HFFc6 (cell line): ENCODE results near the gene PRR20G. TPM values are rescaled to one million over a fixed set of nuclear protein-coding genes. Genes with fewer than 3 reads are reported as not detected.

Experiments used
- DNase-seq: peaks from one replicate; pipeline ENCODE4 v3.0.0-alpha.2; 2018
- H3K27ac Mint-ChIP-seq: 2 replicates; pipeline ENCODE4 v1.8.0; 2020; ENCODE audit warnings: mild to moderate bottlenecking, mixed read lengths
- H3K27me3 Mint-ChIP-seq: 2 replicates; pipeline ENCODE4 v1.8.0; 2021; ENCODE audit warnings: mild to moderate bottlenecking, moderate library complexity, mixed read lengths; ENCODE audit not compliant: insufficient read depth
- H3K36me3 Mint-ChIP-seq: 2 replicates; pipeline ENCODE4 v1.8.0; 2021; ENCODE audit warnings: low read depth, mixed read lengths
- H3K4me1 Mint-ChIP-seq: 2 replicates; pipeline ENCODE4 v1.8.0; 2020; ENCODE audit warnings: low read depth, mixed read lengths
- H3K4me3 Mint-ChIP-seq: 2 replicates; pipeline ENCODE4 v1.8.0; 2020; ENCODE audit warnings: mild to moderate bottlenecking, moderate library complexity, mixed read lengths
- H3K9me3 Mint-ChIP-seq: 2 replicates; pipeline ENCODE4 v1.8.0; 2020; ENCODE audit warnings: mild to moderate bottlenecking, mixed read lengths
- total RNA-seq, 6 experiments: library from RNA; stranded (reverse); fragmentation: NEBNext Ultra II Directional; extraction: Animal tissue kit (Norgen Biotek cat#: 25700); gene quantifications; 2 replicates in 1 of 6; 3 replicates in 5 of 6; pipeline ENCODE4 v1.2.3, GENCODE V29; 2021
- TF ChIP-seq, protein P1 (sequence below): fragments of 200-600 bp; sonication (generic); IDR thresholded peaks from 2 replicates; pipeline ENCODE4 v1.5.0; 2021; ENCODE audit warnings: antibody characterized with exemption, mild to moderate bottlenecking

PRR20G gene
- total RNA-seq, 6 experiments from 2014 or later = not detected

GRCh38 chr3:127259882-127260281, 28.0 kb downstream of the PRR20G start:
- Mint-ChIP-seq H3K4me3 (no peak overlapping the region), H3K27ac (no peak overlapping the region), H3K9me3 (no peaks in the 10 kb centered on the region), H3K27me3 (peaks cover 49% of the 10 kb centered on the region), H3K4me1 (0 out of 2 replicates have a peak, but pooled peaks cover 6% of the 10 kb centered on the region), H3K36me3 (no peaks in the 10 kb centered on the region)
- no peak for DNase-seq
- TF ChIP-seq, protein P1, sequence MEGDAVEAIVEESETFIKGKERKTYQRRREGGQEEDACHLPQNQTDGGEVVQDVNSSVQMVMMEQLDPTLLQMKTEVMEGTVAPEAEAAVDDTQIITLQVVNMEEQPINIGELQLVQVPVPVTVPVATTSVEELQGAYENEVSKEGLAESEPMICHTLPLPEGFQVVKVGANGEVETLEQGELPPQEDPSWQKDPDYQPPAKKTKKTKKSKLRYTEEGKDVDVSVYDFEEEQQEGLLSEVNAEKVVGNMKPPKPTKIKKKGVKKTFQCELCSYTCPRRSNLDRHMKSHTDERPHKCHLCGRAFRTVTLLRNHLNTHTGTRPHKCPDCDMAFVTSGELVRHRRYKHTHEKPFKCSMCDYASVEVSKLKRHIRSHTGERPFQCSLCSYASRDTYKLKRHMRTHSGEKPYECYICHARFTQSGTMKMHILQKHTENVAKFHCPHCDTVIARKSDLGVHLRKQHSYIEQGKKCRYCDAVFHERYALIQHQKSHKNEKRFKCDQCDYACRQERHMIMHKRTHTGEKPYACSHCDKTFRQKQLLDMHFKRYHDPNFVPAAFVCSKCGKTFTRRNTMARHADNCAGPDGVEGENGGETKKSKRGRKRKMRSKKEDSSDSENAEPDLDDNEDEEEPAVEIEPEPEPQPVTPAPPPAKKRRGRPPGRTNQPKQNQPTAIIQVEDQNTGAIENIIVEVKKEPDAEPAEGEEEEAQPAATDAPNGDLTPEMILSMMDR = no peak

- no peaks in the 10 kb centered on the region for H3K4me1 Mint-ChIP-seq
- no peaks in the 10 kb centered on the region for H3K9me3 Mint-ChIP-seq
- H3K27me3 Mint-ChIP-seq = peaks cover 43% of the 10 kb centered on the region
- H3K36me3 Mint-ChIP-seq = no peaks in the 10 kb centered on the region
- no peak for DNase-seq
- TF ChIP-seq, protein P1 = no peak
- H3K27ac Mint-ChIP-seq = no peak overlapping the region
- H3K4me3 Mint-ChIP-seq = no peak overlapping the region
Measured at GRCh38 chr3:127258733-127259132, 29.1 kb downstream of the PRR20G start.

GRCh38 chr3:127257351-127257750, 30.5 kb downstream of the PRR20G start:
- Mint-ChIP-seq H3K36me3 (no peaks in the 10 kb centered on the region), H3K27ac (no peak overlapping the region), H3K4me1 (no peaks in the 10 kb centered on the region), H3K9me3 (no peaks in the 10 kb centered on the region), H3K4me3 (no peak overlapping the region), H3K27me3 (peaks cover 45% of the 10 kb centered on the region)
- TF ChIP-seq, protein P1 = no peak
- no peak for DNase-seq

DNA sequence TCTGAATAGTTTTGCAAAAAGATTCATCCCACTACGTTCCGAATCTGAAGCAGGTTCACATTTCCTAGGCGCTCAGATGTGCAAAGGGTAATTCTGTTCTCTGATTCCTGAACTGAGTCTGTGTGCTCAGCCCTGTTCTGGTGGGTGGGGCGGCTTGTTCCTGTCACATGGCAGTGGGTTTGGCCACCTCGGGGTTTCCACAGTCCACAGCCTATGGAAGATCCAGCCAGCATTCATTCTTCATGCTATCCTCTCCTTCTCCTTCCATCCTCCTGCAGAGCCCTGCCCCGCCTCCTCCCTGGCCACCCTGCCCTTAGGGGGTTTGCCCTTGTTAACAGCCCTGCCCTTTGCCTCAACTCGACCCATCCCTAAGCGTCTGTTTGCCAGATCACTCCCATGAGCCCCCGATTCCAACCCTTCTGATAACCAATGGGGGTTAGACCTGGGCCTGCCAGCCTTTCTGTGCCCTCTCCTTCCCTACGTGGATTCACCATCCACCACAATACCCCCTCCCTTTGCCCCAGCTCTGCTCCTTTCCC, 31.0 kb downstream of the PRR20G start:
- H3K4me3 Mint-ChIP-seq = no peak overlapping the region
- H3K27me3 Mint-ChIP-seq = peaks cover 45% of the 10 kb centered on the region
- DNase-seq = no peak
- H3K9me3 Mint-ChIP-seq = no peaks in the 10 kb centered on the region
- no peaks in the 10 kb centered on the region for H3K36me3 Mint-ChIP-seq
- TF ChIP-seq, protein P1 = no peak
- no peak overlapping the region for H3K27ac Mint-ChIP-seq
- H3K4me1 Mint-ChIP-seq = no peaks in the 10 kb centered on the region

DNA sequence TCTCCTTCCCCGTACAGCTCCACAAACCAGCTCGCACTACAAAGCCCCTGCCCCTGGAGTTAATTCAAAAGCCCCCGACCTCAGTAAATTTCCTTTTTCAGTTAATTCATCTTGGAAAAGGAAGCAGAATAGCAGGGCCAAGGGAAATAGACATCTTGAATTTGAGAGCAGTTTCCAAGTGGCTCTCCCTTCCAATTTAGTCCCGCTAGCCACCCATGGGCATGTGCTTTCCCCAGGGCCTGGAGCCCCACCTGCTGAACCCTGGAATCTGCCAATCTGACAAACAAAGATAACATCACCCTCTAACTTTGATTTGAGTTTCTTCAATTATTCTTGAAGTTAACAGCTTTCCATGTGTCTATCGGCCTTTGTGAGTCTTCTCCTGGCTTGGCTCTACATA, 31.7 kb downstream of the PRR20G start:
- TF ChIP-seq, protein P1 = no peak
- no peak overlapping the region for H3K27ac Mint-ChIP-seq
- no peaks in the 10 kb centered on the region for H3K4me1 Mint-ChIP-seq
- DNase-seq = no peak
- H3K27me3 Mint-ChIP-seq = peaks cover 42% of the 10 kb centered on the region
- no peak overlapping the region for H3K4me3 Mint-ChIP-seq
- no peaks in the 10 kb centered on the region for H3K9me3 Mint-ChIP-seq
- no peaks in the 10 kb centered on the region for H3K36me3 Mint-ChIP-seq

GRCh38 chr3:127255516-127255915, 32.3 kb downstream of the PRR20G start:
- H3K4me3 Mint-ChIP-seq = no peak overlapping the region
- DNase-seq = no peak
- TF ChIP-seq, protein P1 = no peak
- H3K27me3 Mint-ChIP-seq = peaks cover 41% of the 10 kb centered on the region
- H3K36me3 Mint-ChIP-seq = no peaks in the 10 kb centered on the region
- H3K4me1 Mint-ChIP-seq = no peaks in the 10 kb centered on the region
- H3K27ac Mint-ChIP-seq = no peak overlapping the region
- no peaks in the 10 kb centered on the region for H3K9me3 Mint-ChIP-seq
